ENCODE measurements around the gene KRT80.

Gene KRT80

GRCh38 chr12:52175371-52176350, 16.2 kb downstream of the KRT80 start:
- DNase-seq, result peak; percentile 20

DNA sequence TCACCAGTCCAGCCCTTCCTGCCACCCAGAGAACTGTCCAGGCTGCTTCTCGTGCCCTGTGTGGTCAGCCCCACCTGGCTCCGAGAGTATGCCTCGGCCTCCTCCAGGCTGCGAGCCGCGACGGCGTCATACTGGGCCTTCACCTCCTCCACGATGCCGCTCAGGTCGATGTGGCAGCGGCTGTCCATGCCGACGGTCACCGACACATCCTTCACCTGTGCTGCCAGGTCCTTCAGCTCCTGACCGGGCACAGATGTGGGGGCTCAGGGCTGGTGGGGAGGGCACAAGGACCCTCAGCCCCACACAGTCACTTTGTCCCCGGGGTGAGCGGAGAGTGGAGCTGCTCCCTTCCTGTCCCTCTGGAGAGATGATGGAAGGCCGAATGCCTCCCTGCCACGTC, 18.3 kb downstream of the KRT80 start:
- no peak for DNase-seq

DNA sequence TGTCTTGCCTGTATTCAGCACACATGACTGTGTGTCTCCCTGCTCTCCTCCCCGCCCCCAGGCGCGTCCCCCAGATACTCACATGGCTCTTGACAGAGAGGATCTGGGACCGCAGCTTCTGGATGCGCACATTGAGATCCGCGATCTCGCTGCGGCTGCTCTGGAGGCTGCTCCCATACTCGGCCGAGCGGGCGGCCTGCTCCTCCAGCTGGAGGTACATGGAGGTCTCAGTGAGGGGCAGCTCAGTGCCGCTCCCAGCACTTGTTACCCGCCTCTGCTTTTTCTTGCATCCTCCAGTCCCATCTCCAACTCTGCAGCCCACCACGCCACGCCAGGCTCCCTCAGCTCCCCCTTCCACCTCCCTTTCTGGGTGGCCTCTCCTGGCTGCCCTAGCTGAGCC, 18.9 kb downstream of the KRT80 start:
- DNase-seq, result no peak

GRCh38 chr12:52171950-52172512, 19.8 kb downstream of the KRT80 start:
- DNase-seq, result peak; percentile 44

GRCh38 chr12:52170827-52171226, 21.0 kb downstream of the KRT80 start:
- no peak for DNase-seq

DNA sequence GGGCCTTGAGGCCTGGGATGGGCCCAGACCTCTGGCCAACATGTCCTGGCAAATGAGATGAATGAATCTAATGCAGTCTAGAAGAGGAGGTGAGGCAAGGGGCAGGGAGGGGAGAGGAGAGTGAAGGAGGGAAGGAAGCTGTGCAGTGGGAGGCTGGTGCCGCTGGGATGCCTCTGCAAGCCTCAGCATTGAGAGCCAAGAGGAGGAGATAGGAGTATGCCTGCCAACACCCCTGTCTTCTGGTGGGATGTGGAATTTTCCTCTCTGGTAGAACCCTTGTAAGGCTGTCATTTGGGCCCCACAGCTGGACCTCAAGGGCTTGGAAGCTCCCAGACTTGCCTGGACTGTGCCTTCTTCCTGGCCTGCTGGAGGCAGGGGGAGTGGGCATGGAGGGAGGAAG, 21.9 kb downstream of the KRT80 start:
- no peak for DNase-seq

GRCh38 chr12:52168019-52168717, 23.6 kb downstream of the KRT80 start:
- no peak for DNase-seq

- no peak for DNase-seq
Measured at GRCh38 chr12:52167526-52167925, 24.3 kb downstream of the KRT80 start.

DNA sequence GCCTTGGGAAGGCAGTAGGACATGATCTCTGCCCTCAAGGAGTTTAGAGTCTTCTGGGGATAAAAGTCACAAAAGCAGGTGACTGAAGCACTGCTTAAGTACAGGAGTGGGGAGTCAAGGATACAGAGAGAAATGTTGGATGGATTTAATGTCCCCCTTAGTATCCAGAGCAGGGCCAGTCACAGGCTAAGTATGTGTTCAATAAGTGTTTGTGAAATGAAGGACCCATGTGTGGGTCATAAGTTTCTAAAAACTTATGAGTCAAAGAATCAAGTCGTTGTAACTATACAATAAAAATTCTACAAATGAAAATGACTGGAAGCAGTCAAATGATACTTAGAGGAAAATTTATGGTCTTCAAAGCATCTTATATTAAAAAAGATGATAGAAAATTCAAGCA, 25.1 kb downstream of the KRT80 start:
- no peak for DNase-seq

GRCh38 chr12:52165096-52165855, 26.5 kb downstream of the KRT80 start:
- no peak for DNase-seq

- no peak for DNase-seq
Measured at GRCh38 chr12:52164624-52165023, 27.2 kb downstream of the KRT80 start.

- no peak for DNase-seq
Measured at GRCh38 chr12:52162981-52163380, 28.8 kb downstream of the KRT80 start.

DNA sequence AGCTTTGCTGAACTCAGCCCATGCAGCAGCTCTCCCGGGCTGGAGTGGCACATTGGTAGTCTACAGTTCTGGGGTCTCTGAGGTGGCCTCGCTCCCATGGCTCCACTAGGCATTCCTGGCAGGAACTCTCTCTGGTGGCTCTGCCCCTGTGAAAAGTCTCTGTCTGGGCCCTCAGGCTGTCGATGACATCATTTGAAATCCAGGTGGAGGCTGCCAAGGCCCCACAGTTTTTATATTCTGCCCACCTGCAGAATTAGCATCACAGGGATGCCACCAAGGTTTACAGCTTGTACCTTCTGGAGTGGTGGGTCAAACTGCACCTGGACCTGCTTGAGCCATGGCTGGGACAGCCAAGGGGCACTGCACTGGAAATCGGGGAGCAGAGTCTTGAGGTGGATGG, 31.6 kb downstream of the KRT80 start:
- no peak for DNase-seq

DNA sequence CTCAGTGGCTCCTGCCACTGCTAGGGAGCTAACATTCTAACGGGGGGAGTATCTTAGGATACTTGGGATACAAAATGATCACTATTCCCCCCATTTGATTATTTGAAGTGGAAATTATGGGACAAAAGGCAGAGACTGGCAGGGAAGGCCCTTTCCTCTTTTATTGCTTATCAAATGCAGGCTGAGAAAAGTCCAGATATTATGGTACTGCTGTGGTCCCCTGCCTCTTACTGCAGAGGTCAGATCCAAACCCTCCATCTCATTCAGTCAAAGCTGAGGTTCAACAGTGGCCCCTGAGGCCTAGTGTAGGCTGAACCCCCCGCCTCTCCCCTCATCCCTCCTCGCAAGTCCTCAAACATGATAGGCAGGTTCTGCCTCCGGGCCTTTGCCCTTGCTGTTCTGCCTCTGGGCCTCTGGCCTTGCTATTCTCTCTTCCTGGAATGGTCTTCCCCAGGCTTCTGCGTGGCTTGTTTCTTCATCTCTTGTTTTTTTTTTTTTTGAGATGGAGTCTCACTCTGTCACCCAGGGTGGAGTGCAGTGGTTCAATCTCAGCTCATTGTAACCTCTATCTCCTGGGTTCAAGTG, 34.2 kb downstream of the KRT80 start:
- no peak for DNase-seq

DNA sequence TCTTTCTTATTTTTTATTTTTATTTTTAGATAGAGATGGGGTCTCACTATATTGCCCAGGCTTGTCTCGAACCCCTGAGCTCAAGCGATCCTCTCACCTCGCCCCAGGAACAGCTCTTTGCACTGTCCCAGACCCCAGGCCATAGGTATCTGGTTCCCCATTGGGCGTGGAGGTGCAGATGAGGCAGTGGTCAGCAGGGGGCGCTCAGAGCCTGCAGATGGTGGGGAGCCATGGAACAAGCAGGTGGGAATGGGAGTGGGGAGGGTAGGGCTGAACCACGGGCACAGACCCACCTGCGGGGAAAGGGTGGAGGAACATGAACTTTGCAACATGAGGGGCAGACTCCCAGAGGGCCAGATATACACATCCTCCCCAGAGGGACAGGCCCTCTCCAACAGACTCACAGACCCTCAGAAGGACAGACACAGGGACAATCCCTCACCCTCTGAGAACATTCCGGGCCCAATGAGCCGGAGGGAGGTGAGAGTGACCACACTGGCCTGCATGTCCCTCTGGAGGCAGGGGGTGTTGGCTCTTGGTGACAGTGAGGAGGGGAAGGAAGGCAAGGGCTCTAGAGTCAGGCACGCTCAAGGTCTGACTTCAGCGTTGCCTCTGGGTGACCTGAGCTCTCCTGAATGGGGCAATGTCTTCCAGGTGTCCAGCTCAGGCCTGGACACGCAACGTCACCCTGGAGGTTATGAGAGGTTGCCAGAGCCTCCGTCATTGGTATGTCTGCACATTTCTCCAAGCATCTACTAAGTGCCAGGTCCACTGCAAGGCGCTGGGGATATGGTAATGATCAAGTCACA, 34.9 kb downstream of the KRT80 start:
- peak; percentile 77 for DNase-seq

DNA sequence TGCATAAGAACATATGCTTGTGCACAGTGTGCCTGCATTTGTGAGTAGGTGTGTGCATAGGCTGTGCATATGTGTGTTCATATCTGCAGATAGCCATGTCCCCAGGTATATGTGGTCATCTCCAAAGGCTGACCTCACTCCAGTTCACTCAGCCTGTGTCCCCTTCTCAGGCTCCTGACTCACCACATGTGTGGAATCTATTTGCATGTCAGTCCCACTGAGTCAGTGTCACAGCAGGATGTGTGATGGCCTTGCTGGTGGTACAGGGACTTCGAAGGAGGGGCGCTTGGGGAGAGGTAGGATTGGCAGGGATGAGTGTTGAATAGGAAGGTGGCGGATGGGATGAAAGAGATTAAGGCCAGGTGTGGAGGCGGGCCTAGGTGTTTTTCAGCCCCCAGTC, 35.5 kb downstream of the KRT80 start:
- no peak for DNase-seq

DNA sequence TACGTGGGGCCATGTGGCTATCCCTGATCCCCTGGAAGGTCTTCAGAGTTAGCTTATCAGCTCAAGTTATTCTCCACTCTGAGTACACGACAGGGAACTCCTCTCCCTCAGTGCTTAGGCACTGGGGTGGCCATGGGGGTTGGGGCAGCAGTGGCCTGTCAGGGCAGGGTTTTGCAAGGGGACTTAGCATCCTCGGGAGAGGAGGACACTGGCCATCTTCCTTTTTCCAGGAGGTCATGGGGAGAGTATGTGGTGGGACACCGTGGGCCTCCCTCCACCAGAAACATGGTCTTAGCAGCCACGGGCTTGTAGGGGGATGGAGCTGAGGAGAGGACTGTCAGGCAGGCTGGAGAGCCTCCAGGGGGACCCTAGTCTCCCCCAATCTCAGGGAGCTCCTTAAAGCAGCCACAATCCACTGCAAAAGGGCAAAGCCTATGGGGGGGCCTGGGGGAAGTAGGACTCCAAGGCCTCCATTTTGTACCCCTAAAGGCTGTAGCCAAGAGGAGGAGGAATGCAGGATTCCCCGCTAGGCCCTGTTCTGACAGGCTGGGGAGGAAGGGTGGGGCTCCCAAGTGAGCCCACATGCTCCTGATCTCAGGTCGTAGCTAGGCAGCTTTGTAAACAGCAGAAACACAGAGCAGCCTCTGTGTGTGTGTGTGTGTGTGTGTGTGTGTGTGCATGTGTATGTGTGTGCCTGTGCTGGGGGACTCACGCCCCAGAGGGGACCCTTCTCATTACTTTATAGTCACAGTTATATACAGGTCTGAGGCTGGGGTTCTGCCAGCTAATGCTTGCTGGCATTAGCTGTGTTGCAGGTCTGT, 36.6 kb downstream of the KRT80 start:
- DNase-seq, result peak; percentile 51

GRCh38 chr12:52152905-52153317, 38.9 kb downstream of the KRT80 start:
- DNase-seq, result no peak

DNA sequence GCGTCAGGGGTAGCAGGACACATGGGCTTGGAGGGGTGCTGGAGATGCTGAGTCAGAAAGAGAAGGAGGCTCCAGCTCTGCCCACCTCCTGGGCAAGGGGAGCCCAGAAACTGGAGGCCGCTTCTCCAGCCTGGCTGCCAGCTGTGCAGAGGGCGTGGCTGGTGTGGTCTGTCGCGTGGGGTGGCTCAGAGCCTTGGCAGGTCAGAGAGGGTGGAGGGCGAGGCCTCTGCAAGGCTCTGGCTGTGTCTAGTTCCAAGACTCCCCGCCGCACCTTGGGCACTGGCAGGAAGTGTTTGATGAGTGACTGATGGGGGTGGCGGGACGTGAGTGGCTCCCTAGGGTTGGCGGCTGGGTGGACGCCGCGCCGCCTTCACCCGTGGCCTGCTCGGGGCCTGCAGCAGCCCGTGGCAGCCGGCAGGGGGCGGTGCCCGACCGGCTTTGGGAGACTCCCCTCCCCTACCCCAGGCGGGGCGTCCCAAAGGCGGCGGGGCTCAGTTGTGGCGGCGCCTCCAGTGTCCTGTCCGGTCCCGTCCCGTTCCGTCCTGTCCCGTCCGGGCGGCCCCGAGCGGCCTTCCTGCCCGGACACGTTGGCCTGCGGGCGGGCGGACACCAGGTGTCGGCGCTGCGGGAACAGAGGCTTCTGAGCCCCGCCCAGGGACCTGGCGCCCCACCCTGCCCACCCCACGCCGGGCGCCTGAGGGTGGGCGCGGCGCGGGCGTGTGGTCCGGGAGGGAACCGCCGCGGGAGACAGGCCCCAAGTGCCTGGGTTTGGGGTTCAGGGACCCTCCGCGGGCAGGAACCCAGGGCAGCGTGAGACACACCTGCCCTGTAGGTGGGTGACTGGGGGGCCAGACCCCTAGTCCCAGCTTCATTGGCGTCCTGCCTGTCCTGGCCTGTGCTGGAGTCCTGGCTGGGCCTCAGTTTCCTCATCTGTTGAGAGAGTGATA, 39.7 kb downstream of the KRT80 start:
- DNase-seq, result peak; percentile 77
